Stimulated activated CD8-positive, alpha-beta memory T cell treated with anti-CD3 and anti-CD28 coated beads, Interleukin-2, amount 100 ng/mL, for 48 hours (primary cell): ENCODE results near the gene CHRDL2.

ENCODE experiments used
- DNase-seq, 2 donors: peaks; one replicate each; pipeline ENCODE4 v3.0.0-alpha.2; 2020; ENCODE audit warnings: low read depth in 2 of 2

CHRDL2 gene

GRCh38 chr11:74685338-74685737, 45.9 kb downstream of the CHRDL2 start:
- no peak for DNase-seq

DNA sequence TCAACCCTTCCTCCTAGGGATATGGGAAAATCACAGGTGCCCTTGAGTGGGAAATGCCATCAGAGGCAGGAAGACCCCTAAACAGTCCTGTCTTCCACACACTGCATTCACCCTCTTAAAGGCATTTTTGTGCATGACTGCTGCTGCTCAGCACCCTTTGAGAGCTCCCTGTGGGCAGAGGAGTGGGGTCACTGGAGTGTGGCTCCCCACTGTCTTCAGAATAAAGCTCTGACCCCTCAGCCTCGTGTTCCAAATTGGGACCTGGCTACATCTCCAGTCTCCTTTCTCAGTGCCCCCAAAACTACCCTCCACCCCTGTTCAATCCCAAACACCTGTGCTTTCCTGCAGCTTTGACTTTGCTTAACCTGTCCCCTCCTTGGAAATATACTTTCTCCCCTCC, 46.6 kb downstream of the CHRDL2 start:
- DNase-seq: no peak

GRCh38 chr11:74683941-74684481, 47.2 kb downstream of the CHRDL2 start:
- DNase-seq: no peak

GRCh38 chr11:74683279-74683871, 47.9 kb downstream of the CHRDL2 start:
- DNase-seq: no peak

DNA sequence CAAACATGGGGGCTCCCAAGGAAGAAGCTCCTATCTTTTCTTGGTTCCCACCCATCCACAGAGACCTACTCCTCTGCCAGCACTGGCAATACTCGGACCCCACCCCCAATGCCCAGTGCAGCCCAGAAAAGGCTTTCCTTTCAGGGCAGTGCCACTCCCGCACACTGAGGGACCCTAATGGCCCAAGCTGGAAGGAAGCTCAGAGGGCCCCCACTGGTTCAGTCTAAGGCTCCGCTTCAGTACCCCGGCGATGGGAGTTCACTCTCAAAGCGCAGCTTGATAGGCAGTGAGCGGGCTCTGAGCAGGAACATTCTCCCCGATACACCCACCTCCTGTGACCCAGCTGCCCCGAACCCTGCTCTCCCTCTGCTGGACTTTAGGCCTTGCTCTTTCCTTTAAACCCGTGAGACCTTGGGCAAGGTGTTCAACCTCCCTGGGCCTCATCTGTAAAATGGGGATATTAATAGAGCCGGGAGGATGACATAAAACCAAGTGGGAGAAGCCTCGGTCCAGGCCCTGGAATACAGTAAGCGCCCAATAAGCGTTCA, 48.4 kb downstream of the CHRDL2 start:
- DNase-seq: no peak

- DNase-seq: no peak
Observed at GRCh38 chr11:74681686-74682651, 49.3 kb downstream of the CHRDL2 start.

GRCh38 chr11:74680703-74681531, 50.3 kb downstream of the CHRDL2 start:
- DNase-seq: no peak

DNA sequence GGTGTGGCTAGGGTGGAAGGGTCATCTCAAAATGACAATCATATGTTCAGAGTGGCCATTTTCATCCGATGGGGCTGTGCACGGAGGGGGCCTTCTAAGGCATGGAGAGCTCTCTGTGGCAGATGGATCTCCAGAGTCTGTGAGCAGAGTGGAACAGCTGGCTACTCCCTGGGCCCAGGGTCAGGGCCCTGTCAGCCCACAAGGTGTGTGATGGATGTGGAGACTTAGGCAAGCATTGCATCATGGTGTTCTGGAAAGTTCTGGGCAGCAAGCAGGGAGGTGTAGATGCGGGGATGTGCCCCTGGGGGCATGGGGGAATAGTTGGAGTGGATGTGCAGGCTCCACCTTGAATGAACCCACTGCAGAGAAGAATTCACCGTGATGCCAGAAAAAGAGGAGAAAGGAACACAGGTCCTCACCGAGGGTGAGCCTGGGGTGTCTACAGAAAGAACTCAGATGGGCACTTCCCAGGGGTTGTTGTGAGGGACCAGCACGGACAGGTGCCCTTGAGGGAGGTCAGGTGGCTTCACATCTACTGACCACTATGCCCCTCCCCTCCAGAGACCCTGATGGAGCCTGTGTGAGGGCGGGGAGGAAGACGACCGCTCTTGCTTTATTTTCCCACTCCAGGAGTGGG, 51.1 kb downstream of the CHRDL2 start:
- no peak for DNase-seq

- DNase-seq: no peak
Observed at GRCh38 chr11:74679513-74679865, 51.7 kb downstream of the CHRDL2 start.

GRCh38 chr11:74678591-74679512, 52.4 kb downstream of the CHRDL2 start:
- no peak for DNase-seq

DNA sequence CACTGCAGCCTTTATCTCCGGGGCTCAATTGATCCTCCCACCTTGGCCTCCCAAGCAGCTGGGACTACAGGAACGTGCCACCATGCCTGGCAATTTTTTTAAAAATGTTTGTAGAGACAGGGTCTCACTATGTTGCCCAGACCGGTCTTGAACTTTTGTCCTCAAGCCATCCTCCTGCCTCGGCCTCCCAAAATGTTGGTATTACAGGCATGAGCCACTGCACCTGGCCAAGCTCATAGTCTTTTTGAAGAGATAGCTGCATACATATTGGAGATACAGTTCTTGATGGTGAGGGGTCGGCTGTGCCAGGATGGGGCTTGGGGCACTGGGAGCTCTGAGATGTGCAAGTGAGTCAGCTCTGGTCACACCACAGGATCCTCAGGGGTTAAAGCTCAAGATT, 53.2 kb downstream of the CHRDL2 start:
- no peak for DNase-seq

DNA sequence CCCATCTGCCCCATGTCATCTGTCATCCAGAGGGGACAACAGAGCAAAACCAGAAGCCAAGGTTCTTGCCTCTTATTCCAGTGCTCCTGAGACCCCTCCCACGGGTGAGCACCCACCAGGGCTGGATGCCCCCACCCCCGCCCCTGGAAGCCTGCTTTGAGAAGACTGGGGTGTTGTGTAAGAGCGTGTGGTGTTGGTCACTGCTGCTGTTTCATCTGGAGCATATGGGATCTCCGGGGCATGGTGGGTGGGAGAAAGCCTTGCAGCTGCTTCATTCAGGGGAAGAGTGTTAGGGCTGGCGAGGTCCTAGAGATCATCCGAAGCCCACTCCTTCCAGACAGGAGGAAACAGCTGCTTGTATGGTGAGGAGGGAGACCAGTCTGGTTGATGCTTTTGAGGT, 54.1 kb downstream of the CHRDL2 start:
- DNase-seq: no peak

GRCh38 chr11:74676596-74676995, 54.6 kb downstream of the CHRDL2 start:
- DNase-seq: no peak

DNA sequence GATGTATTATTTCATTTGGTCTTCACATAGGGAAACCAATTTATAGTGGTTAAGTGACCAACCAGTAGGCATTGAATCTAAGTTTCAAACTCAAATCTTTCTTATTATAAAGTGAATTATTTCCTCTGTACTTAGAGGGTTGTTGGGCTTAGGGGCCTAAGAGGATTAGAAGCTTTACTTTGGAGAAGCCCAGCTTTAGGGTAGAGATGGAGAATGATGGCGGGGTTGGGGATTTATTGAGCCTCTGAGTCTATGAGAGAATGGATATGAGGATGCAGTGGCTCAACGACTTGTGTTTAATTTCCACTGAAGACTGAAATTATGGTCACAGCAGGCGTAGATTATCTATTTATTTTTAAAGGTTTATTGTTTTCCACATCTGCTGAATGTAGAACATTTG, 55.5 kb downstream of the CHRDL2 start:
- no peak for DNase-seq

- DNase-seq: no peak
Observed at GRCh38 chr11:74673693-74674360, 57.4 kb downstream of the CHRDL2 start.

GRCh38 chr11:74672956-74673692, 58.1 kb downstream of the CHRDL2 start:
- DNase-seq: no peak

- no peak for DNase-seq
Observed at GRCh38 chr11:74672332-74672955, 58.8 kb downstream of the CHRDL2 start.

DNA sequence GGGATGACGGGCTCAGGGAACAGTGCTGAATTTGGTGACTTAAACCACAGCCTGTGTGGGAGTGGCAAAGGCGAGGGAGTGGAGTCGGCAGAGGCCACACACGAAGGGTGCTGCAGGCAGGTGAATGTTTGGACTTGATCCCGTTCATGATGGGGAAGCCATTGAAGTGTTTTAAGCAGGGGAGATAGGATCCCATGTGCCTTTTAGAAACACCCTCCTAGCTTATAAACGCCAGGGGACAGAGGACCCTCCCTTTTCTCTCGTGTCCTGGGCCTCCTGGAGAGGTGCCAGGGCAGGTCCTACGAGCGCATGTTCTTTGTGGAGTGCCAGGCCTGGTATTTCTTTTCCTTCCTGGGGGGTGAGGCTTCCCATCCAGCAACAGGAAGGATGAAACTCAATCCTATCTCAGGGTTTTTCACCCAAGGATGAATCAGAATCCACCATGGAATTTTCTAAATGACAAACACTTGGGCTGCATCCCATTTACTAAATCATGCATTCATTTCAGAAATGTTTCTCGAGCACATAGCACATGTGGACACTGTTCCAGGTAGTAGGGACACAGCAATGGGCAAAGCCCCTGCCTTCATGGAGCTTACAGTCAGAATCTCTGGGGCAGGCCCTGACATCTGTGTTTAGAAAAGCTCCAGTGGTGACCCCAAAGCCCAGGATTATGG, 59.6 kb downstream of the CHRDL2 start:
- DNase-seq: no peak
